IMR-90 (cell line): ENCODE data around the gene SERPINI2. TPM values are rescaled to one million over a fixed set of nuclear protein-coding genes. Genes with fewer than 3 reads are reported as not detected.

Experiments used
- ATAC-seq: fragments of 200-7000 bp; cut with Tn5 transposase; 2 replicates; pipeline ENCODE4 v1.9.1; 2020; ENCODE audit warnings: low read depth, mild to moderate bottlenecking, moderate library complexity
- BruUV-seq: library from RNA; stranded (reverse); fragments of 400-500 nt; replicated peaks from 2 replicates; lab custom pipeline; 2021; lab: Mats Ljungman, UMichigan
- CTCF ChIA-PET: fragments of 300-600 bp; formaldehyde crosslinking; extraction: SDS; loops from one replicate; lab custom pipeline; 2021; ENCODE audit warnings: antibody characterized with exemption; lab: Yijun Ruan, JAX
- POLR2A ChIA-PET: fragments of 300-600 bp; sonication (Branson Sonifier 250); formaldehyde crosslinking; loops from one replicate; lab custom pipeline; 2022; ENCODE audit warnings: antibody characterized with exemption; ENCODE audit not compliant: unreplicated experiment; lab: Charles Lee
- DNase-seq: peaks from one replicate; pipeline ENCODE4 v3.0.0; 2013
- H2AFZ ChIP-seq: replicated peaks from 2 replicates; pipeline ENCODE3; 2013; ENCODE audit warnings: low read length, mild to moderate bottlenecking; ENCODE audit not compliant: poor library complexity
- H2AK5ac ChIP-seq: 2 replicates; pipeline ENCODE4 v1.6.1; 2013; ENCODE audit warnings: low read depth, low read length, inconsistent platforms
- H2AK9ac ChIP-seq: replicated peaks from 2 replicates; pipeline ENCODE3; 2013; ENCODE audit warnings: mild to moderate bottlenecking, low read depth, low read length, moderate library complexity; ENCODE audit not compliant: poor library complexity
- H2BK120ac ChIP-seq: 2 replicates; pipeline ENCODE4 v1.6.1; 2013; ENCODE audit warnings: low read depth, low read length, inconsistent platforms
- H2BK15ac ChIP-seq: 3 replicates; pipeline ENCODE4 v1.6.1; 2013; ENCODE audit warnings: low read depth, low read length, inconsistent platforms
- H2BK20ac ChIP-seq: 2 replicates; pipeline ENCODE4 v1.6.1; 2013; ENCODE audit warnings: low read depth, mild to moderate bottlenecking, inconsistent platforms, low read length, moderate library complexity
- H2BK5ac ChIP-seq: 2 replicates; pipeline ENCODE4 v1.6.1; 2013; ENCODE audit warnings: mild to moderate bottlenecking, low read depth, low read length, inconsistent platforms; ENCODE audit not compliant: poor library complexity, severe bottlenecking
- H3K14ac ChIP-seq: replicated peaks from 2 replicates; pipeline ENCODE4 v1.6.1; 2013; ENCODE audit warnings: low read depth, low read length, inconsistent platforms
- H3K18ac ChIP-seq: 2 replicates; pipeline ENCODE4 v1.6.1; 2013; ENCODE audit warnings: low read depth, low read length, control low read depth
- H3K23ac ChIP-seq: 2 replicates; pipeline ENCODE4 v1.6.1; 2013; ENCODE audit warnings: low read depth, low read length, inconsistent platforms
- H3K27ac ChIP-seq: 2 replicates; pipeline ENCODE4 v1.5.1; 2013; ENCODE audit warnings: mild to moderate bottlenecking, control low read depth, low read length; ENCODE audit not compliant: insufficient read depth
- H3K27me3 ChIP-seq: 2 replicates; pipeline ENCODE4 v1.6.1; 2013; ENCODE audit warnings: low read length; ENCODE audit not compliant: control insufficient read depth, insufficient read depth
- H3K36me3 ChIP-seq: 2 replicates; pipeline ENCODE4 v1.6.1; 2013; ENCODE audit warnings: low read length, mixed read lengths; ENCODE audit not compliant: control insufficient read depth, insufficient read depth
- H3K4ac ChIP-seq: 2 replicates; pipeline ENCODE4 v1.6.1; 2013; ENCODE audit warnings: low read depth, low read length, inconsistent platforms
- H3K4me1 ChIP-seq: 2 replicates; pipeline ENCODE4 v1.6.1; 2013; ENCODE audit warnings: low read length, mixed read lengths; ENCODE audit not compliant: control insufficient read depth, insufficient read depth
- H3K4me2 ChIP-seq: 2 replicates; pipeline ENCODE4 v1.6.1; 2013; ENCODE audit warnings: low read depth, mild to moderate bottlenecking, control low read depth, low read length, moderate library complexity
- H3K4me3 ChIP-seq: 2 replicates; pipeline ENCODE4 v1.5.1; 2013; ENCODE audit warnings: low read depth, mild to moderate bottlenecking, control low read depth, low read length, moderate library complexity; ENCODE audit not compliant: insufficient read depth
- H3K56ac ChIP-seq: 2 replicates; pipeline ENCODE4 v1.6.1; 2013; ENCODE audit warnings: low read length, inconsistent platforms; ENCODE audit not compliant: insufficient read depth; ENCODE audit errors: extremely low read depth
- H3K79me1 ChIP-seq, 2 experiments: 2 replicates each; pipeline ENCODE4 v1.6.1; 2013; ENCODE audit warnings: low read length in 2 of 2, inconsistent platforms in 1 of 2, low read depth in 1 of 2
- H3K9ac ChIP-seq: 2 replicates; pipeline ENCODE4 v1.6.1; 2013; ENCODE audit warnings: low read depth, low read length, control low read depth
- H3K9me1 ChIP-seq: 2 replicates; pipeline ENCODE4 v1.6.1; 2013; ENCODE audit warnings: low read length, inconsistent platforms; ENCODE audit not compliant: insufficient read depth
- H3K9me3 ChIP-seq: 2 replicates; pipeline ENCODE4 v1.6.1; 2013; ENCODE audit warnings: low read length; ENCODE audit not compliant: control insufficient read depth, insufficient read depth
- H4K20me1 ChIP-seq: 2 replicates; pipeline ENCODE4 v1.6.1; 2013; ENCODE audit warnings: low read length, inconsistent platforms; ENCODE audit not compliant: insufficient read depth
- H4K5ac ChIP-seq: 2 replicates; pipeline ENCODE4 v1.6.1; 2013; ENCODE audit warnings: mild to moderate bottlenecking, low read depth, low read length, control low read depth
- H4K8ac ChIP-seq, 2 experiments: 2 replicates each; pipeline ENCODE4 v1.6.1; 2013; ENCODE audit warnings: low read depth in 2 of 2, low read length in 2 of 2, control low read depth in 1 of 2, inconsistent platforms in 1 of 2
- H4K91ac ChIP-seq: 2 replicates; pipeline ENCODE4 v1.6.1; 2013; ENCODE audit warnings: low read depth, low read length, inconsistent platforms; ENCODE audit not compliant: insufficient read depth
- CEBPB ChIP-seq: IDR thresholded peaks from 2 replicates; pipeline ENCODE4 v1.6.1; 2012; ENCODE audit warnings: low read depth, low read length, improper control_type of control experiment
- ELK1 ChIP-seq: fragments of 150-350 bp; IDR thresholded peaks from 2 replicates; pipeline ENCODE4 v1.6.1; 2016; ENCODE audit warnings: low read depth, mild to moderate bottlenecking, low read length, moderate library complexity, borderline replicate concordance
- MAFK ChIP-seq: IDR thresholded peaks from 2 replicates; pipeline ENCODE4 v1.6.1; 2012; ENCODE audit warnings: low read depth, low read length, improper control_type of control experiment
- WGBS, 2 experiments: methylation state at CpG; one replicate each; pipeline versions ENCODE4 v1.1.5 to v1.1.7; 2013; ENCODE audit warnings: missing lambda C conversion rate in 2 of 2; ENCODE audit not compliant: insufficient read length in 1 of 2; ENCODE audit errors: extremely low coverage in 2 of 2; 5-methylcytosine and 5-hydroxymethylcytosine counted together
- dilution Hi-C: fragments of 300-500 bp; cut with HindIII; formaldehyde crosslinking; loops from one replicate; pipeline ENCODE4 v1.14.3; 2018; ENCODE audit warnings: low sequenced_read_pairs; ENCODE audit not compliant: unreplicated experiment
- in situ Hi-C: fragments of 300-500 bp; cut with MboI; formaldehyde crosslinking; loops from 3 replicates; pipeline ENCODE4 v1.14.3; 2019; ENCODE audit warnings: low sequenced_read_pairs, inconsistent platforms, mixed read lengths
- intact Hi-C: fragments of 100-400 bp; cut with micrococcal nuclease; formaldehyde crosslinking; loops from 2 replicates; pipeline ENCODE4 v1.10.0; 2022
- polyA plus RNA-seq, 3 experiments: library from polyadenylated mRNA; depleted of rRNA; stranded (reverse); fragments of >200 nt; gene quantifications; 2 replicates each; pipeline ENCODE4 v1.2.3, GENCODE V29; 2012; ENCODE audit warnings: low replicate concordance in 1 of 3
- total RNA-seq: library from RNA; depleted of rRNA; stranded (reverse); fragments of >200 nt; gene quantifications from 2 replicates; pipeline ENCODE4 v1.2.3, GENCODE V29; 2012

The SERPINI2 gene
- total and polyA plus RNA-seq, 2 of the 4 experiments (the other 2 are of a cell fraction): not detected

- no peak overlapping the region for H3K4ac ChIP-seq
- TF ChIP-seq ELK1 (no peak), MAFK (no peak), CEBPB (no peak)
- H3K18ac ChIP-seq: no peak overlapping the region
- H3K9me3 ChIP-seq: peaks cover 8% of the 10 kb centered on the region
- no peak overlapping the region for H4K5ac ChIP-seq
- H2BK20ac ChIP-seq: no peak overlapping the region
- H3K27ac ChIP-seq: no peak overlapping the region
- H2AK5ac ChIP-seq: no peak overlapping the region
- no TSS peak for BruUV-seq
- H3K27me3 ChIP-seq: no peaks in the 10 kb centered on the region
- H2BK120ac ChIP-seq: no peak overlapping the region
- POLR2A ChIA-PET: no interaction called here
- H3K79me1 ChIP-seq: no peaks in the 10 kb centered on the region
- H3K4me2 ChIP-seq: no peak overlapping the region
- no peak overlapping the region for H2AFZ ChIP-seq
- H3K56ac ChIP-seq: no peak overlapping the region
- no peak overlapping the region for H2AK9ac ChIP-seq
- H3K9me1 ChIP-seq: no peaks in the 10 kb centered on the region
- H4K8ac ChIP-seq: no peak overlapping the region
- in situ Hi-C loops (no loop called here), dilution Hi-C loops (no loop called here), intact Hi-C loops (no loop called here)
- H3K36me3 ChIP-seq: no peaks in the 10 kb centered on the region
- H4K20me1 ChIP-seq: no peaks in the 10 kb centered on the region
- H2BK15ac ChIP-seq: no peak overlapping the region
- DNase-seq (no peak), ATAC-seq (no peak)
- CTCF ChIA-PET: no interaction called here
- no peak overlapping the region for H3K23ac ChIP-seq
- no peaks in the 10 kb centered on the region for H3K4me1 ChIP-seq
- no peak overlapping the region for H4K91ac ChIP-seq
- H3K4me3 ChIP-seq: no peak overlapping the region
- 20% methylated on average over 1 of the region's 3 CpGs; no CpG with 5 or more reads in 1 of the 2 experiments for WGBS, 2 experiments
- no peak overlapping the region for H3K14ac ChIP-seq
- no peak overlapping the region for H3K9ac ChIP-seq
- no peak overlapping the region for H2BK5ac ChIP-seq
These were observed 19.4 kb upstream of the SERPINI2 start for GRCh38 chr3:167493244-167493643.
